HCT116 (cell line): ENCODE measurements around the gene SCAF1. TPM values are rescaled to one million over a fixed set of nuclear protein-coding genes. Genes with fewer than 3 reads are reported as not detected.

Source experiments
- ATAC-seq: fragments of 200-7000 bp; cut with Tn5 transposase; 2 replicates; pipeline ENCODE4 v1.9.1; 2020; ENCODE audit warnings: mild to moderate bottlenecking, moderate library complexity
- BruUV-seq: library from RNA; stranded (reverse); fragments of 400-500 nt; replicated peaks from 2 replicates; lab custom pipeline; 2021; lab: Mats Ljungman, UMichigan
- CTCF ChIA-PET: fragments of 300-600 bp; sonication (Branson Sonifier 250); formaldehyde crosslinking; loops from one replicate; lab custom pipeline; 2021; ENCODE audit warnings: antibody characterized with exemption; lab: Charles Lee
- POLR2A ChIA-PET: fragments of 300-600, 350-600 bp; sonication (Branson Sonifier 250); formaldehyde crosslinking; loops from one replicate; lab custom pipeline; 2021; ENCODE audit warnings: antibody characterized with exemption; lab: Charles Lee
- RAD21 ChIA-PET, 2 experiments: fragments of 300-600 bp; sonication (Branson Sonifier 250); formaldehyde crosslinking; loops; one replicate each; lab custom pipeline; 2023; ENCODE audit warnings: low total read pairs in 2 of 2; ENCODE audit not compliant: uncharacterized antibody in 2 of 2, unreplicated experiment in 2 of 2, low non-redundant PET in 1 of 2; lab: Charles Lee
- DNase-seq: peaks from one replicate; pipeline ENCODE4 v3.0.0-alpha.2; 2010; ENCODE audit warnings: low read depth, low spot score
- H2AFZ ChIP-seq: fragments of 200-600 bp; shearing (Covaris generic), sonication (generic); 2 replicates; pipeline ENCODE4 v1.6.1; 2017; ENCODE audit warnings: low read depth, mixed run types, mixed read lengths, antibody characterized with exemption, low read length; ENCODE audit not compliant: poor library complexity, severe bottlenecking
- H3K27ac ChIP-seq: 2 replicates; pipeline ENCODE4 v1.5.1; 2012; ENCODE audit warnings: low read depth, low read length
- H3K27me3 ChIP-seq: fragments of 200-600 bp; sonication (generic); 2 replicates; pipeline ENCODE4 v1.6.1; 2016; ENCODE audit warnings: mixed run types, low read length, mixed read lengths; ENCODE audit not compliant: insufficient read depth
- H3K36me3 ChIP-seq, 2 experiments: fragments of 200-500 bp in 1 of 2; fragments of 200-600 bp in 1 of 2; sonication (Bioruptor generic) in 1 of 2; sonication (generic) in 1 of 2; 2 replicates each; pipeline versions ENCODE4 v1.5.1 to v1.6.1; 2014 to 2016; ENCODE audit warnings: low read length in 2 of 2, inconsistent platforms in 1 of 2, mixed read lengths in 1 of 2, mixed run types in 1 of 2; ENCODE audit not compliant: insufficient read depth in 2 of 2, control insufficient read depth in 1 of 2
- H3K4me1 ChIP-seq, 2 experiments: fragments of 200-600 bp in 1 of 2; sonication (generic) in 1 of 2; 2 replicates each; pipeline versions ENCODE4 v1.5.1 to v1.6.1; 2012 to 2017; ENCODE audit warnings: low read length in 2 of 2, inconsistent platforms in 1 of 2, mild to moderate bottlenecking in 1 of 2, mixed read lengths in 1 of 2, mixed run types in 1 of 2, moderate library complexity in 1 of 2; ENCODE audit not compliant: insufficient read depth in 2 of 2, control insufficient read depth in 1 of 2
- H3K4me2 ChIP-seq: fragments of 200-600 bp; sonication (generic); 2 replicates; pipeline ENCODE4 v1.6.1; 2017; ENCODE audit warnings: mixed run types, low read length, mixed read lengths
- H3K4me3 ChIP-seq, 2 experiments: fragments of 200-600 bp in 1 of 2; sonication (generic) in 1 of 2; replicated peaks in 1 of 2; 2 replicates each; pipeline ENCODE4 v1.5.1; 2011 to 2016; ENCODE audit warnings: low read length in 2 of 2, control low read depth in 1 of 2, low read depth in 1 of 2, mild to moderate bottlenecking in 1 of 2, mixed read lengths in 1 of 2, mixed run types in 1 of 2
- H3K79me2 ChIP-seq: fragments of 200-600 bp; sonication (generic); 2 replicates; pipeline ENCODE4 v1.6.1; 2017; ENCODE audit warnings: mild to moderate bottlenecking, mixed run types, low read length, moderate library complexity, mixed read lengths; ENCODE audit not compliant: insufficient read depth
- H3K9ac ChIP-seq: fragments of 200-600 bp; sonication (generic); 2 replicates; pipeline ENCODE4 v1.6.1; 2016; ENCODE audit warnings: low read length, mixed read lengths
- H3K9me2 ChIP-seq: fragments of 200-600 bp; sonication (generic), shearing (Covaris generic); 2 replicates; pipeline ENCODE4 v1.6.1; 2017; ENCODE audit warnings: mixed run types, mild to moderate bottlenecking, moderate library complexity; ENCODE audit not compliant: insufficient read depth
- H3K9me3 ChIP-seq, 2 experiments: fragments of 200-500 bp in 1 of 2; fragments of 200-600 bp in 1 of 2; sonication (Bioruptor generic) in 1 of 2; sonication (generic) in 1 of 2; 2 replicates each; pipeline ENCODE4 v1.6.1; 2014 to 2017; ENCODE audit warnings: low read length in 2 of 2, mixed read lengths in 2 of 2, inconsistent platforms in 1 of 2, low read depth in 1 of 2, mild to moderate bottlenecking in 1 of 2, mixed run types in 1 of 2, moderate library complexity in 1 of 2; ENCODE audit not compliant: control insufficient read depth in 1 of 2, insufficient read depth in 1 of 2
- H4K20me1 ChIP-seq: fragments of 200-600 bp; sonication (generic), shearing (Covaris generic); 2 replicates; pipeline ENCODE4 v1.6.1; 2017; ENCODE audit warnings: mixed run types, mild to moderate bottlenecking, moderate library complexity; ENCODE audit not compliant: insufficient read depth
- CBX3 ChIP-seq: IDR thresholded peaks from 2 replicates; pipeline ENCODE4 v1.6.1; 2012; ENCODE audit warnings: low read depth
- CEBPB ChIP-seq: IDR thresholded peaks from 2 replicates; pipeline ENCODE4 v1.6.1; 2012; ENCODE audit warnings: low read depth
- CTCF ChIP-seq, 3 experiments: fragments of 200-600 bp in 1 of 3; sonication (generic) in 1 of 3; IDR thresholded peaks in 2 of 3; conservative IDR thresholded peaks in 1 of 3; 2 replicates each; pipeline ENCODE4 v1.5.1; 2012 to 2017; ENCODE audit warnings: low read depth in 2 of 3, low read length in 2 of 3, antibody characterized with exemption in 1 of 3, borderline replicate concordance in 1 of 3, control low read depth in 1 of 3, mild to moderate bottlenecking in 1 of 3, mixed read lengths in 1 of 3, mixed run types in 1 of 3, moderate library complexity in 1 of 3; ENCODE audit not compliant: insufficient read depth in 1 of 3
- EGR1 ChIP-seq: IDR thresholded peaks from 2 replicates; pipeline ENCODE4 v1.6.1; 2012; ENCODE audit warnings: low read depth
- ELF1 ChIP-seq: IDR thresholded peaks from 2 replicates; pipeline ENCODE4 v1.6.1; 2012; ENCODE audit warnings: low read depth, borderline replicate concordance
- EZH2 ChIP-seq: fragments of 200-600 bp; sonication (generic); IDR thresholded peaks from 2 replicates; pipeline ENCODE4 v1.6.1; 2017; ENCODE audit warnings: antibody characterized with exemption, mixed run types
- JUND ChIP-seq: IDR thresholded peaks from 2 replicates; pipeline ENCODE4 v1.6.1; 2012
- POLR2AphosphoS5 ChIP-seq: IDR thresholded peaks from 2 replicates; pipeline ENCODE4 v1.6.1; 2011; ENCODE audit warnings: mild to moderate bottlenecking, low read depth, low read length, moderate library complexity
- RAD21 ChIP-seq: IDR thresholded peaks from 2 replicates; pipeline ENCODE4 v1.6.1; 2012; ENCODE audit warnings: low read depth, mild to moderate bottlenecking
- SIN3A ChIP-seq: IDR thresholded peaks from 2 replicates; pipeline ENCODE4 v1.6.1; 2012; ENCODE audit warnings: low read depth
- SP1 ChIP-seq: IDR thresholded peaks from 2 replicates; pipeline ENCODE4 v1.6.1; 2012; ENCODE audit warnings: low read depth
- SRF ChIP-seq: IDR thresholded peaks from 2 replicates; pipeline ENCODE4 v1.6.1; 2012; ENCODE audit warnings: low read depth
- TCF7L2 ChIP-seq: IDR thresholded peaks from 2 replicates; pipeline ENCODE4 v1.7.0; 2011; ENCODE audit warnings: borderline replicate concordance, inconsistent platforms; ENCODE audit not compliant: insufficient read depth, insufficient read length; ENCODE audit errors: extremely low read depth
- YY1 ChIP-seq: IDR thresholded peaks from 2 replicates; pipeline ENCODE4 v1.6.1; 2011; ENCODE audit warnings: low read length, low read depth, moderate library complexity, mild to moderate bottlenecking; ENCODE audit not compliant: insufficient replicate concordance; ENCODE audit errors: extremely low read depth
- ZFX ChIP-seq: fragments of 450-650 bp; IDR thresholded peaks from 2 replicates; pipeline ENCODE4 v1.6.1; 2017
- ZNF274 ChIP-seq: fragments of 200-500 bp; sonication (Bioruptor generic); IDR thresholded peaks from 2 replicates; pipeline ENCODE4 v1.6.1; 2014; ENCODE audit warnings: mild to moderate bottlenecking, low read depth, low read length, inconsistent platforms
- intact Hi-C: fragments of 100-400 bp; cut with micrococcal nuclease; formaldehyde crosslinking; loops from 2 replicates; pipeline ENCODE4 v1.10.0; 2022
- total RNA-seq: library from RNA; stranded (reverse); gene quantifications from one replicate; pipeline ENCODE4 v1.2.1, GENCODE V29; 2021; ENCODE audit not compliant: unreplicated experiment

The SCAF1 gene
- total RNA-seq, 1 experiment from 2014 or later, result 96.8 TPM

- Histone ChIP-seq H3K4me1 (peaks cover 6 to 21% of the 10 kb centered on the region in 2 experiments; a peak in 3 of 4 replicates), H3K36me3 (peaks cover 25 to 41% of the 10 kb centered on the region in 2 experiments; a peak in 3 of 4 replicates), H3K4me2 (no peak overlapping the region), H3K79me2 (peaks cover 65% of the 10 kb centered on the region), H3K27ac (no peak overlapping the region), H3K27me3 (no peaks in the 10 kb centered on the region), H2AFZ (no peak overlapping the region), H3K4me3 (no peak overlapping the region), H3K9me3 (no peaks in the 10 kb centered on the region), H3K9ac (no peak overlapping the region), H3K9me2 (no peaks in the 10 kb centered on the region), H4K20me1 (peaks cover 8% of the 10 kb centered on the region; the same call in 1 of the 2 replicates)
- DNase-seq (no peak), ATAC-seq (no peak)
- TF ChIP-seq CBX3 (no peak), YY1 (no peak), CTCF (IDR thresholded peaks at IDR 0.05 in 2 of 3, conservative IDR thresholded peaks at IDR 0.05 in 1 of 3; ENCODE audit: borderline replicate concordance in 1 of 3, insufficient read depth in 1 of 3, low read depth in 2 of 3, low read length in 2 of 3) (no peak), ZNF274 (no peak), SP1 (no peak), SRF (no peak), CEBPB (no peak), ELF1 (no peak), EZH2 (no peak), EGR1 (no peak), SIN3A (no peak), POLR2AphosphoS5 (no peak), JUND (no peak), TCF7L2 (no peak), RAD21 (no peak), ZFX (no peak)
- BruUV-seq, result no TSS peak
- POLR2A ChIA-PET, result no interaction called here
- intact Hi-C loops, result no loop called here
- RAD21 ChIA-PET, result no interaction called here
- CTCF ChIA-PET, result no interaction called here
Measured at GRCh38 chr19:49595819-49596404, 46.1 kb upstream of the SCAF1 start.
